GM23248 (cell line): ENCODE data around the gene ARHGAP26.

Experiments
- EZH2 ChIP-seq: fragments of 200-600 bp; sonication (generic); IDR thresholded peaks from 2 replicates; pipeline ENCODE4 v1.6.1; 2018; ENCODE audit warnings: antibody characterized with exemption, mild to moderate bottlenecking; ENCODE audit not compliant: insufficient read depth, poor library complexity, severe bottlenecking
- EZH2phosphoT487 ChIP-seq: fragments of 200-600 bp; sonication (generic); IDR thresholded peaks from 2 replicates; pipeline ENCODE4 v1.6.1; 2018; ENCODE audit warnings: antibody characterized with exemption, moderate library complexity, mild to moderate bottlenecking, low read depth; ENCODE audit not compliant: insufficient read depth

GRCh38 chr5:142835540-142835939 lies 65.4 kb downstream of the ARHGAP26 start:
- TF ChIP-seq EZH2, result no peak
- TF ChIP-seq EZH2phosphoT487, result no peak
